Stimulated activated CD8-positive, alpha-beta memory T cell treated with anti-CD3 and anti-CD28 coated beads, Interleukin-12 subunit alpha, Interleukin-12 subunit beta, amount 100 ng/mL, for 4 hours (primary cell): ENCODE results near the gene SIPA1L3.

Experiments
- DNase-seq: peaks from one replicate; pipeline ENCODE4 v3.0.0-alpha.2; 2020; ENCODE audit warnings: low read depth

The SIPA1L3 gene

GRCh38 chr19:38152461-38153379, 245.7 kb downstream of the SIPA1L3 start:
- no peak for DNase-seq

- no peak for DNase-seq
Measured at GRCh38 chr19:38155453-38155852, 248.4 kb downstream of the SIPA1L3 start.

GRCh38 chr19:38158730-38159129, 251.7 kb downstream of the SIPA1L3 start:
- DNase-seq = no peak

GRCh38 chr19:38162094-38162493, 255.1 kb downstream of the SIPA1L3 start:
- no peak for DNase-seq

- no peak for DNase-seq
Measured at GRCh38 chr19:38162632-38163031, 255.6 kb downstream of the SIPA1L3 start.

- no peak for DNase-seq
Measured at GRCh38 chr19:38163419-38164290, 256.6 kb downstream of the SIPA1L3 start.

- DNase-seq = no peak
Measured at GRCh38 chr19:38164526-38164925, 257.5 kb downstream of the SIPA1L3 start.

- no peak for DNase-seq
Measured at GRCh38 chr19:38165335-38165734, 258.3 kb downstream of the SIPA1L3 start.

GRCh38 chr19:38168637-38169036, 261.6 kb downstream of the SIPA1L3 start:
- no peak for DNase-seq

GRCh38 chr19:38170334-38170733, 263.3 kb downstream of the SIPA1L3 start:
- no peak for DNase-seq

- no peak for DNase-seq
Measured at GRCh38 chr19:38172001-38172400, 265.0 kb downstream of the SIPA1L3 start.

- DNase-seq = no peak
Measured at GRCh38 chr19:38173291-38174041, 266.5 kb downstream of the SIPA1L3 start.

- DNase-seq = no peak
Measured at GRCh38 chr19:38175422-38175821, 268.4 kb downstream of the SIPA1L3 start.

- no peak for DNase-seq
Measured at GRCh38 chr19:38180071-38180470, 273.1 kb downstream of the SIPA1L3 start.

GRCh38 chr19:38182536-38183210, 275.7 kb downstream of the SIPA1L3 start:
- no peak for DNase-seq

GRCh38 chr19:38183251-38183897, 276.4 kb downstream of the SIPA1L3 start:
- no peak for DNase-seq

GRCh38 chr19:38184815-38185214, 277.8 kb downstream of the SIPA1L3 start:
- no peak for DNase-seq

GRCh38 chr19:38185562-38185961, 278.6 kb downstream of the SIPA1L3 start:
- DNase-seq = no peak

GRCh38 chr19:38190061-38190460, 283.1 kb downstream of the SIPA1L3 start:
- no peak for DNase-seq

GRCh38 chr19:38190793-38191192, 283.8 kb downstream of the SIPA1L3 start:
- DNase-seq = no peak

- DNase-seq = no peak
Measured at GRCh38 chr19:38191747-38192146, 284.7 kb downstream of the SIPA1L3 start.
